HCT116 (cell line): Measurements from ENCODE around the gene TEX10. TPM values are rescaled to one million over a fixed set of nuclear protein-coding genes. Genes with fewer than 3 reads are reported as not detected.

Experiments used
- ATAC-seq: fragments of 200-7000 bp; cut with Tn5 transposase; 2 replicates; pipeline ENCODE4 v1.9.1; 2020; ENCODE audit warnings: mild to moderate bottlenecking, moderate library complexity
- BruUV-seq: library from RNA; stranded (reverse); fragments of 400-500 nt; replicated peaks from 2 replicates; lab custom pipeline; 2021; lab: Mats Ljungman, UMichigan
- CTCF ChIA-PET: fragments of 300-600 bp; sonication (Branson Sonifier 250); formaldehyde crosslinking; loops from one replicate; lab custom pipeline; 2021; ENCODE audit warnings: antibody characterized with exemption; lab: Charles Lee
- POLR2A ChIA-PET: fragments of 300-600, 350-600 bp; sonication (Branson Sonifier 250); formaldehyde crosslinking; loops from one replicate; lab custom pipeline; 2021; ENCODE audit warnings: antibody characterized with exemption; lab: Charles Lee
- RAD21 ChIA-PET, 2 experiments: fragments of 300-600 bp; sonication (Branson Sonifier 250); formaldehyde crosslinking; loops; one replicate each; lab custom pipeline; 2023; ENCODE audit warnings: low total read pairs in 2 of 2; ENCODE audit not compliant: uncharacterized antibody in 2 of 2, unreplicated experiment in 2 of 2, low non-redundant PET in 1 of 2; lab: Charles Lee
- DNase-seq: peaks from one replicate; pipeline ENCODE4 v3.0.0-alpha.2; 2010; ENCODE audit warnings: low read depth, low spot score
- H2AFZ ChIP-seq: fragments of 200-600 bp; shearing (Covaris generic), sonication (generic); 2 replicates; pipeline ENCODE4 v1.6.1; 2017; ENCODE audit warnings: low read depth, mixed run types, mixed read lengths, antibody characterized with exemption, low read length; ENCODE audit not compliant: poor library complexity, severe bottlenecking
- H3K27ac ChIP-seq: 2 replicates; pipeline ENCODE4 v1.5.1; 2012; ENCODE audit warnings: low read depth, low read length
- H3K27me3 ChIP-seq: fragments of 200-600 bp; sonication (generic); 2 replicates; pipeline ENCODE4 v1.6.1; 2016; ENCODE audit warnings: mixed run types, low read length, mixed read lengths; ENCODE audit not compliant: insufficient read depth
- H3K36me3 ChIP-seq, 2 experiments: fragments of 200-500 bp in 1 of 2; fragments of 200-600 bp in 1 of 2; sonication (Bioruptor generic) in 1 of 2; sonication (generic) in 1 of 2; 2 replicates each; pipeline versions ENCODE4 v1.5.1 to v1.6.1; 2014 to 2016; ENCODE audit warnings: low read length in 2 of 2, inconsistent platforms in 1 of 2, mixed read lengths in 1 of 2, mixed run types in 1 of 2; ENCODE audit not compliant: insufficient read depth in 2 of 2, control insufficient read depth in 1 of 2
- H3K4me1 ChIP-seq, 2 experiments: fragments of 200-600 bp in 1 of 2; sonication (generic) in 1 of 2; 2 replicates each; pipeline versions ENCODE4 v1.5.1 to v1.6.1; 2012 to 2017; ENCODE audit warnings: low read length in 2 of 2, inconsistent platforms in 1 of 2, mild to moderate bottlenecking in 1 of 2, mixed read lengths in 1 of 2, mixed run types in 1 of 2, moderate library complexity in 1 of 2; ENCODE audit not compliant: insufficient read depth in 2 of 2, control insufficient read depth in 1 of 2
- H3K4me2 ChIP-seq: fragments of 200-600 bp; sonication (generic); 2 replicates; pipeline ENCODE4 v1.6.1; 2017; ENCODE audit warnings: mixed run types, low read length, mixed read lengths
- H3K4me3 ChIP-seq, 2 experiments: fragments of 200-600 bp in 1 of 2; sonication (generic) in 1 of 2; replicated peaks in 1 of 2; 2 replicates each; pipeline ENCODE4 v1.5.1; 2011 to 2016; ENCODE audit warnings: low read length in 2 of 2, control low read depth in 1 of 2, low read depth in 1 of 2, mild to moderate bottlenecking in 1 of 2, mixed read lengths in 1 of 2, mixed run types in 1 of 2
- H3K79me2 ChIP-seq: fragments of 200-600 bp; sonication (generic); 2 replicates; pipeline ENCODE4 v1.6.1; 2017; ENCODE audit warnings: mild to moderate bottlenecking, mixed run types, low read length, moderate library complexity, mixed read lengths; ENCODE audit not compliant: insufficient read depth
- H3K9ac ChIP-seq: fragments of 200-600 bp; sonication (generic); 2 replicates; pipeline ENCODE4 v1.6.1; 2016; ENCODE audit warnings: low read length, mixed read lengths
- H3K9me2 ChIP-seq: fragments of 200-600 bp; sonication (generic), shearing (Covaris generic); 2 replicates; pipeline ENCODE4 v1.6.1; 2017; ENCODE audit warnings: mixed run types, mild to moderate bottlenecking, moderate library complexity; ENCODE audit not compliant: insufficient read depth
- H3K9me3 ChIP-seq, 2 experiments: fragments of 200-500 bp in 1 of 2; fragments of 200-600 bp in 1 of 2; sonication (Bioruptor generic) in 1 of 2; sonication (generic) in 1 of 2; 2 replicates each; pipeline ENCODE4 v1.6.1; 2014 to 2017; ENCODE audit warnings: low read length in 2 of 2, mixed read lengths in 2 of 2, inconsistent platforms in 1 of 2, low read depth in 1 of 2, mild to moderate bottlenecking in 1 of 2, mixed run types in 1 of 2, moderate library complexity in 1 of 2; ENCODE audit not compliant: control insufficient read depth in 1 of 2, insufficient read depth in 1 of 2
- H4K20me1 ChIP-seq: fragments of 200-600 bp; sonication (generic), shearing (Covaris generic); 2 replicates; pipeline ENCODE4 v1.6.1; 2017; ENCODE audit warnings: mixed run types, mild to moderate bottlenecking, moderate library complexity; ENCODE audit not compliant: insufficient read depth
- CBX3 ChIP-seq: IDR thresholded peaks from 2 replicates; pipeline ENCODE4 v1.6.1; 2012; ENCODE audit warnings: low read depth
- CTCF ChIP-seq, 3 experiments: fragments of 200-600 bp in 1 of 3; sonication (generic) in 1 of 3; IDR thresholded peaks in 2 of 3; conservative IDR thresholded peaks in 1 of 3; 2 replicates each; pipeline ENCODE4 v1.5.1; 2012 to 2017; ENCODE audit warnings: low read depth in 2 of 3, low read length in 2 of 3, antibody characterized with exemption in 1 of 3, borderline replicate concordance in 1 of 3, control low read depth in 1 of 3, mild to moderate bottlenecking in 1 of 3, mixed read lengths in 1 of 3, mixed run types in 1 of 3, moderate library complexity in 1 of 3; ENCODE audit not compliant: insufficient read depth in 1 of 3
- EGR1 ChIP-seq: IDR thresholded peaks from 2 replicates; pipeline ENCODE4 v1.6.1; 2012; ENCODE audit warnings: low read depth
- EZH2 ChIP-seq: fragments of 200-600 bp; sonication (generic); IDR thresholded peaks from 2 replicates; pipeline ENCODE4 v1.6.1; 2017; ENCODE audit warnings: antibody characterized with exemption, mixed run types
- EZH2phosphoT487 ChIP-seq: fragments of 200-600 bp; IDR thresholded peaks from 2 replicates; pipeline ENCODE4 v1.6.1; 2018; ENCODE audit warnings: antibody characterized with exemption, borderline replicate concordance
- FOSL1 ChIP-seq: IDR thresholded peaks from 2 replicates; pipeline ENCODE4 v1.6.1; 2012; ENCODE audit warnings: low read depth
- JUND ChIP-seq: IDR thresholded peaks from 2 replicates; pipeline ENCODE4 v1.6.1; 2012
- REST ChIP-seq: IDR thresholded peaks from 2 replicates; pipeline ENCODE4 v1.6.1; 2012; ENCODE audit warnings: low read depth
- ZBTB33 ChIP-seq: IDR thresholded peaks from 2 replicates; pipeline ENCODE4 v1.6.1; 2011; ENCODE audit warnings: mild to moderate bottlenecking, low read length, moderate library complexity; ENCODE audit not compliant: insufficient replicate concordance; ENCODE audit errors: extremely low read depth
- intact Hi-C: fragments of 100-400 bp; cut with micrococcal nuclease; formaldehyde crosslinking; loops from 2 replicates; pipeline ENCODE4 v1.10.0; 2022
- total RNA-seq: library from RNA; stranded (reverse); gene quantifications from one replicate; pipeline ENCODE4 v1.2.1, GENCODE V29; 2021; ENCODE audit not compliant: unreplicated experiment

TEX10 gene
- total RNA-seq, 1 experiment from 2014 or later: 53.0 TPM

GRCh38 chr9:100359057-100359456 lies 6.3 kb upstream of the TEX10 start:
- ChIA-PET CTCF (no interaction called here), RAD21 (no interaction called here), POLR2A (no interaction called here)
- Histone ChIP-seq H3K9ac (no peak overlapping the region), H3K36me3 (no peaks in the 10 kb centered on the region), H2AFZ (no peak overlapping the region), H3K27me3 (no peaks in the 10 kb centered on the region), H3K9me2 (no peaks in the 10 kb centered on the region), H3K4me2 (no peak overlapping the region), H4K20me1 (no peaks in the 10 kb centered on the region), H3K9me3 (no peaks in the 10 kb centered on the region), H3K4me3 (no peak overlapping the region), H3K79me2 (no peaks in the 10 kb centered on the region), H3K4me1 (0 out of 4 replicates have a peak, but pooled peaks cover 0 to 2% of the 10 kb centered on the region in 2 experiments), H3K27ac (no peak overlapping the region)
- no TSS peak for BruUV-seq
- DNase-seq (no peak), ATAC-seq (no peak)
- TF ChIP-seq FOSL1: no peak
- TF ChIP-seq ZBTB33: no peak
- no peak for TF ChIP-seq CTCF (IDR thresholded peaks at IDR 0.05 in 2 of 3, conservative IDR thresholded peaks at IDR 0.05 in 1 of 3; ENCODE audit: borderline replicate concordance in 1 of 3, insufficient read depth in 1 of 3, low read depth in 2 of 3, low read length in 2 of 3)
- intact Hi-C loops: no loop called here

- Histone ChIP-seq H4K20me1 (no peaks in the 10 kb centered on the region), H3K27ac (no peak overlapping the region), H3K9me2 (no peaks in the 10 kb centered on the region), H3K4me1 (peaks cover 0 to 10% of the 10 kb centered on the region in 2 experiments; a peak in 2 of 4 replicates), H3K4me3 (no peak overlapping the region), H3K9me3 (no peaks in the 10 kb centered on the region), H3K79me2 (peaks cover 5% of the 10 kb centered on the region), H3K27me3 (no peaks in the 10 kb centered on the region), H3K4me2 (no peak overlapping the region), H2AFZ (no peak overlapping the region), H3K36me3 (no peaks in the 10 kb centered on the region), H3K9ac (no peak overlapping the region)
- intact Hi-C loops: no loop called here
- DNase-seq (no peak), ATAC-seq (no peak)
- ChIA-PET POLR2A (no interaction called here), CTCF (no interaction called here), RAD21 (no interaction called here)
- no TSS peak for BruUV-seq
- TF ChIP-seq EZH2phosphoT487 (no peak), EGR1 (no peak), REST (no peak), CTCF (IDR thresholded peaks at IDR 0.05 in 2 of 3, conservative IDR thresholded peaks at IDR 0.05 in 1 of 3; ENCODE audit: borderline replicate concordance in 1 of 3, insufficient read depth in 1 of 3, low read depth in 2 of 3, low read length in 2 of 3) (no peak), CBX3 (no peak), EZH2 (no peak), JUND (no peak)
Measured at GRCh38 chr9:100357501-100357900, 4.8 kb upstream of the TEX10 start.
